PC-3 (cell line): ENCODE results near the gene LIG1. TPM values are rescaled to one million over a fixed set of nuclear protein-coding genes. Genes with fewer than 3 reads are reported as not detected.

Source experiments
- ATAC-seq: fragments of 200-7000 bp; cut with Tn5 transposase; 2 replicates; pipeline ENCODE4 v1.9.1; 2020; ENCODE audit warnings: mild to moderate bottlenecking, moderate library complexity
- BruUV-seq: library from RNA; stranded (reverse); fragments of 400-500 nt; replicated peaks from 2 replicates; lab custom pipeline; 2021; lab: Mats Ljungman, UMichigan
- CTCF ChIA-PET: fragments of 300-600 bp; sonication (Branson Sonifier 250); formaldehyde crosslinking; loops from one replicate; lab custom pipeline; 2022; ENCODE audit warnings: antibody characterized with exemption; lab: Charles Lee
- POLR2A ChIA-PET: fragments of 300-600 bp; sonication (Branson Sonifier 250); formaldehyde crosslinking; loops from one replicate; lab custom pipeline; 2022; ENCODE audit warnings: antibody characterized with exemption; ENCODE audit not compliant: unreplicated experiment; lab: Charles Lee
- DNase-seq: peaks from one replicate; pipeline ENCODE4 v3.0.0-alpha.2; 2015
- H2AFZ ChIP-seq: fragments of 300-600 bp; sonication (generic); 2 replicates; pipeline ENCODE4 v1.6.0; 2016; ENCODE audit warnings: antibody characterized with exemption, low read length
- H3F3A ChIP-seq: fragments of 300-600 bp; sonication (generic); one replicate; pipeline ENCODE4 v1.6.0; 2017; ENCODE audit warnings: antibody characterized with exemption, low read length, control low read depth, mild to moderate bottlenecking; ENCODE audit not compliant: unreplicated experiment
- H3K27ac ChIP-seq: fragments of 300-600 bp; sonication (generic); 2 replicates; pipeline ENCODE4 v1.5.1; 2016; ENCODE audit warnings: mild to moderate bottlenecking, low read length
- H3K27me3 ChIP-seq: fragments of 300-600 bp; sonication (generic); 2 replicates; pipeline ENCODE4 v1.6.1; 2016; ENCODE audit warnings: low read length, mixed read lengths
- H3K36me3 ChIP-seq: fragments of 300-600 bp; sonication (generic); 2 replicates; pipeline ENCODE4 v1.6.1; 2016; ENCODE audit warnings: low read depth, mixed run types, low read length, mixed read lengths
- H3K4me1 ChIP-seq: fragments of 300-600 bp; sonication (generic); 2 replicates; pipeline ENCODE4 v1.5.1; 2016; ENCODE audit warnings: low read length; ENCODE audit not compliant: insufficient read depth
- H3K4me2 ChIP-seq: fragments of 300-600 bp; sonication (generic); 2 replicates; pipeline ENCODE4 v1.6.0; 2016; ENCODE audit warnings: low read length
- H3K4me3 ChIP-seq: fragments of 300-600 bp; sonication (generic); 2 replicates; pipeline ENCODE4 v1.5.1; 2016; ENCODE audit warnings: mild to moderate bottlenecking, low read length, mixed read lengths
- H3K79me2 ChIP-seq: fragments of 300-600 bp; sonication (generic); 2 replicates; pipeline ENCODE4 v1.6.1; 2017; ENCODE audit warnings: low read length, mixed read lengths
- H3K9ac ChIP-seq: fragments of 300-600 bp; sonication (generic); 2 replicates; pipeline ENCODE4 v1.6.0; 2016; ENCODE audit warnings: mild to moderate bottlenecking, low read length
- H3K9me2 ChIP-seq: fragments of 300-600 bp; sonication (generic); replicated peaks from 2 replicates; pipeline ENCODE4 v1.6.1; 2016; ENCODE audit warnings: mixed run types, low read length, mixed read lengths
- H3K9me3 ChIP-seq: fragments of 300-600 bp; sonication (generic); 2 replicates; pipeline ENCODE4 v1.6.1; 2016; ENCODE audit warnings: low read length, mixed read lengths
- H4K20me1 ChIP-seq: fragments of 300-600 bp; sonication (generic); 2 replicates; pipeline ENCODE4 v1.6.1; 2016; ENCODE audit warnings: low read length, mixed read lengths
- CTCF ChIP-seq: fragments of 300-600 bp; sonication (generic); conservative IDR thresholded peaks from 2 replicates; pipeline ENCODE4 v1.5.1; 2017; ENCODE audit warnings: antibody characterized with exemption, low read depth, mild to moderate bottlenecking, low read length
- EZH2 ChIP-seq: fragments of 300-600 bp; sonication (generic); IDR thresholded peaks from one replicate; pipeline ENCODE4 v1.6.1; 2017; ENCODE audit warnings: antibody characterized with exemption, mild to moderate bottlenecking, low read length; ENCODE audit not compliant: unreplicated experiment
- EZH2phosphoT487 ChIP-seq: fragments of 300-600 bp; sonication (generic); IDR thresholded peaks from 2 replicates; pipeline ENCODE4 v1.6.1; 2018; ENCODE audit warnings: mild to moderate bottlenecking, antibody characterized with exemption, low read length, borderline replicate concordance
- intact Hi-C: fragments of 100-400 bp; cut with micrococcal nuclease; formaldehyde crosslinking; loops from 2 replicates; pipeline ENCODE4 v1.9.0; 2023
- total RNA-seq: library from RNA; depleted of rRNA; stranded (reverse); fragments of >200 nt; gene quantifications from 2 replicates; pipeline ENCODE4 v1.2.3, GENCODE V29; 2014

Gene LIG1
- total RNA-seq, 1 experiment from 2014 or later = 67.5 TPM

GRCh38 chr19:48121909-48122371, 48.2 kb downstream of the LIG1 start:
- ChIA-PET CTCF (interaction anchor here (0.5 kb wide), 1 partner anchor 149 kb away, joined by 3 read pairs; no protein-coding TSS in a partner anchor), POLR2A (interaction anchor here (0.6 kb wide), 1 partner anchor 12 kb away, joined by 3 read pairs; no protein-coding TSS in a partner anchor)
- Histone ChIP-seq H3K36me3 (peaks cover 16% of the 10 kb centered on the region), H3K27ac (peak overlapping the region; percentile 32; the same call in 1 of the 2 replicates), H2AFZ (no peak overlapping the region), H3K4me3 (no peak overlapping the region), H3K79me2 (no peaks in the 10 kb centered on the region), H3K4me2 (no peak overlapping the region), H3F3A (no peaks in the 10 kb centered on the region), H3K27me3 (no peaks in the 10 kb centered on the region), H4K20me1 (no peaks in the 10 kb centered on the region), H3K9me3 (no peaks in the 10 kb centered on the region), H3K9me2 (no peaks in the 10 kb centered on the region), H3K4me1 (peaks cover 26% of the 10 kb centered on the region), H3K9ac (no peak overlapping the region)
- TF ChIP-seq CTCF (no peak), EZH2 (no peak), EZH2phosphoT487 (no peak)
- intact Hi-C loops = no loop called here
- BruUV-seq = no TSS peak
- peak; percentile 71 for ATAC-seq
- DNase-seq = peak; percentile 65

- TF ChIP-seq EZH2phosphoT487 = no peak
- no peak for TF ChIP-seq EZH2
- no peak for TF ChIP-seq CTCF
- Histone ChIP-seq H3K9me3 (no peaks in the 10 kb centered on the region), H3K4me2 (no peak overlapping the region), H3K9ac (no peak overlapping the region), H3F3A (no peaks in the 10 kb centered on the region), H3K27ac (no peak overlapping the region), H2AFZ (no peak overlapping the region), H4K20me1 (no peaks in the 10 kb centered on the region), H3K36me3 (peaks cover 16% of the 10 kb centered on the region), H3K79me2 (no peaks in the 10 kb centered on the region), H3K4me3 (no peak overlapping the region), H3K9me2 (no peaks in the 10 kb centered on the region), H3K27me3 (no peaks in the 10 kb centered on the region), H3K4me1 (peaks cover 26% of the 10 kb centered on the region)
- intact Hi-C loops = no loop called here
- CTCF ChIA-PET = no interaction called here
- ATAC-seq (no peak), DNase-seq (no peak)
- POLR2A ChIA-PET = no interaction called here
- no TSS peak for BruUV-seq
These were observed 49.1 kb downstream of the LIG1 start for GRCh38 chr19:48121066-48121465.

- no peak overlapping the region for H3K9ac ChIP-seq
- BruUV-seq = no TSS peak
- ChIA-PET CTCF (no interaction called here), POLR2A (no interaction called here)
- no peak overlapping the region for H3K4me2 ChIP-seq
- H3K36me3 ChIP-seq = peaks cover 16% of the 10 kb centered on the region
- H3K27ac ChIP-seq = no peak overlapping the region
- TF ChIP-seq EZH2phosphoT487 (no peak), CTCF (no peak), EZH2 (no peak)
- peaks cover 26% of the 10 kb centered on the region for H3K4me1 ChIP-seq
- no peaks in the 10 kb centered on the region for H3K79me2 ChIP-seq
- H3F3A ChIP-seq = no peaks in the 10 kb centered on the region
- ATAC-seq (no peak), DNase-seq (no peak)
- no peak overlapping the region for H3K4me3 ChIP-seq
- H4K20me1 ChIP-seq = no peaks in the 10 kb centered on the region
- no peak overlapping the region for H2AFZ ChIP-seq
- no peaks in the 10 kb centered on the region for H3K27me3 ChIP-seq
- H3K9me2 ChIP-seq = no peaks in the 10 kb centered on the region
- H3K9me3 ChIP-seq = no peaks in the 10 kb centered on the region
- intact Hi-C loops = no loop called here
These were observed 49.6 kb downstream of the LIG1 start for GRCh38 chr19:48120505-48120904.
